Germinal center (tissue), 1 donor: ENCODE results near the gene PDE10A.
"Not testable (repeated sequence)": the region's sequence is repeated elsewhere in the genome, so short reads cannot be mapped to it uniquely, and the experiment has no call there.

ENCODE experiments used
- DNase-seq: peaks from one replicate; pipeline ENCODE4 v3.0.0; 2012; ENCODE audit warnings: mixed read lengths, low spot score

The PDE10A gene

DNA sequence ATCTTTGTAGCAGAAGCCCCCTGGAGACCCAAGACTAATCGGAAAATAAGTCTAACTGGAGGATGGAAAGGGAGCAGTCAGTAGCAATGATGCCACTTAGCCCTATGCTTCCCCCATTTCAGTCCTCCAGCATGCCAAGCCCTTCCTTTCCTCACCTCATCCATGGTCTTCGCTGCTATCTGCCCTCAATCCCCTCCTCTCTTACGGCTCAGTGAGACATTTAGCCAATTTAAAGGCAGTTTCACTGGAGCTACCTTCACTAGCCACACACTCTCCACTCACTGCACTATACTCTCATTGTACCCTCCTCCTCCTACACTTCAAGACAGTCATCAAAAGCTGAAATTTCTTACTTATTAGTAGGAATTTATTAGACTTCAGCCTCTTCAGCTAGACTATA lies 111.2 kb downstream of the PDE10A start:
- no peak for DNase-seq

GRCh38 chr6:165548450-165548849 lies 114.6 kb downstream of the PDE10A start:
- no peak for DNase-seq

DNA sequence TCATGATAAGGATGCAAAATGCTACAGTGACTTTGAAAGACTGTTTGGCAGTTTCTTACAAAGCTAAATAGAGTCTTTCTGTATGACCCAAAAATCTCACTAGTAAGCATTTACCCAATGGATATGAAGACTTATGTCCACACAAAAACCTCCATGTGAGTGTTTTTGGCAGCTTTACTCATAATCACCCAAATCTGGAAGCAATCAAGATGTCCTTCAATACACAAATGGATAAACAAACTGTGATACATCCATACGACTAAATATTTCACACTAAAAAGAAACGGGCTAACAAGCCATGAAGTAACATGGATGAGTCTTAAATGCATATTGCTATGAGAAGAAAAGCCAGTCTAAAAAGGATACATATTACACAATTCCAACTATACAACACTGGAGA lies 117.2 kb downstream of the PDE10A start:
- DNase-seq: no peak

GRCh38 chr6:165543781-165544180 lies 119.3 kb downstream of the PDE10A start:
- DNase-seq: no peak

GRCh38 chr6:165536911-165537310 lies 126.1 kb downstream of the PDE10A start:
- DNase-seq: no peak

GRCh38 chr6:165519316-165519715 lies 143.7 kb downstream of the PDE10A start:
- DNase-seq: no peak

GRCh38 chr6:165515963-165516624 lies 146.9 kb downstream of the PDE10A start:
- DNase-seq: no peak

- DNase-seq: no peak
Measured at GRCh38 chr6:165514621-165515020, 148.4 kb downstream of the PDE10A start.

DNA sequence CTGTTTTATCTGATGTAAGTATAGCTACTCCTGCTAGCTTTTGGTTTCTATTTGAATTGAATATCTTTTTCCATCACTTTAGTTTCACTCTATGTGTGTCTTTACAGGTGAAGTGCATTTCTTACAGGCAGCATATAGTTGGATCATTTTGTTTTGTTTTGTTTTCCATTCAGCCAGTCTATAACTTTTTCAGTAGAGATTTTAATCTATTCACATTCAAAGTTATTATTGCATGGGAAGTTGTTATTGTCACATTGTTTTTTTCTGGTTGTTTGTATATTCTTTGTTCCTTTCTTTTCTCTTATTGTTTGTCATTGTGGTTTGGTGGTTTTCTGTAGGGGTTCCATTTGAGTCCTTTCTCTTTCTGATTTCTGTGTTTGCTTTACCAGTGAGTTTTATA lies 151.2 kb downstream of the PDE10A start:
- no peak for DNase-seq

GRCh38 chr6:165508321-165508869 lies 154.6 kb downstream of the PDE10A start:
- no peak for DNase-seq

- DNase-seq: no peak
Measured at GRCh38 chr6:165506657-165507056, 156.4 kb downstream of the PDE10A start.

DNA sequence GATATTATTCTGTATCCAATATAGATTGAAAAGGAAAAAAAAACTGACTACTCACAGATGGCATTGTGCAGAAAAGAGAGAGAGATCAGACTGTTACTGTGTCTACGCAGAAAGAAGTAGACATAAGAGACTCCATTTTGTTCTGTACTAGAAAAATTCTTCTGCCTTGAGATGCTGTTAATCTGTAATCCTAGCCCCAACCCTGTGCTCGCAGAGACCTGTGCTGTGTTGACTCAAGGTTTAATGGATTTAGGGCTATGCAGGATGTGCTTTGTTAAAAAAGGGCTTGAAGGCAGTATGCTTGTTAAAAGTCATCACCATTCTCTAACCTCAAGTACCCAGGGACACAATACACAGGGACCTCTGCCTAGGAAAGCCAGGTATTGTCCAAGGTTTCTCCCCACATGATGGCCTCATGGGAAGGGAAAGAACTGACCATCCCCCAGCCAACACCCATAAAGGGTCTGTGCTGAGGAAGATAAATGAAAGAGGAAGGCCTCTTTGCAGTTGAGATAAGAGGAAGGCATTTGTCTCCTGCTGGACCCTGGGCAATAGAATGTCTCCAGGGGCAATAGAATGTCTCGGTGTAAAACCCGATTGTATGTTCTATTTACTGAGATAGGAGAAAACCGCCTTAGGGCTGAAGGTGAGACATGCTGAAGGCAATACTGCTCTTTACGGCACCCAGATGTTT lies 162.7 kb downstream of the PDE10A start:
- not testable (repeated sequence) for DNase-seq

DNA sequence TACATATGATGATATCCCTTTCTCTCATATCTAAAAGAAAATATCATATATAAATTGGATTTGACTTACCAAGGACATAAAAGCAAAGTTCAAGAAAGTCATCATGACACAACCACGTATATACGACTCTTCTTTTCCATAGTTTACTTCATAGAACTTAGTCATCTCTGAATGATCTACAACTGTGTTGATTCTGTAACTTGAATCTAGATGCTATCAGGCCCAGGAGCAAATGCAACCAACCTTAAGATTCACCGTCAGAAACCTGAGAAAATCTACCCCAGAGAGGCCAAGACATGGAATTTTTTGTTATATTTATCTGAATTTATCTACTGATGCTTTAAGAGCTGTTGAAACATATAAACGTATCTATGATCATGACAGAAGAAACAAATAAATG lies 165.6 kb downstream of the PDE10A start:
- no peak for DNase-seq

GRCh38 chr6:165488624-165489295 lies 174.3 kb downstream of the PDE10A start:
- DNase-seq: no peak

DNA sequence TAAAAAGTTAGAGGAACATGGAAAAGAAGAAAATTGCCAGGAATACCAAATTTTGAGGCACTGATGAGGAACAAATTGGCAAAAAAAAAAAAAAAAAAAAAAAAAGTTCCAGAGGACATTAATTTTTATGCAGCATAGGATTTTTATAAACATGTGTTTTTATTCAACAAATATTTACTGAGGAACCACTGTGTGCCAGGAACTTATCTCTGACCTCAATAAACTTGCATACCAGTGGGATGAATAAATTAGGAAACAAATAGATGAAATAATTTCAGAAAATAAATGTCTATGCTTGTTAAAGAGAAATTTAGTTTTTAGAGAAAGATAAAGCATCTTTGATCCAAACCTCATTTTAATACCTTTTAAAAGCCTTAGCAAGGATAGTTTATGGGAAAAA lies 175.1 kb downstream of the PDE10A start:
- DNase-seq: no peak

- no peak for DNase-seq
Measured at GRCh38 chr6:165487347-165487746, 175.7 kb downstream of the PDE10A start.

DNA sequence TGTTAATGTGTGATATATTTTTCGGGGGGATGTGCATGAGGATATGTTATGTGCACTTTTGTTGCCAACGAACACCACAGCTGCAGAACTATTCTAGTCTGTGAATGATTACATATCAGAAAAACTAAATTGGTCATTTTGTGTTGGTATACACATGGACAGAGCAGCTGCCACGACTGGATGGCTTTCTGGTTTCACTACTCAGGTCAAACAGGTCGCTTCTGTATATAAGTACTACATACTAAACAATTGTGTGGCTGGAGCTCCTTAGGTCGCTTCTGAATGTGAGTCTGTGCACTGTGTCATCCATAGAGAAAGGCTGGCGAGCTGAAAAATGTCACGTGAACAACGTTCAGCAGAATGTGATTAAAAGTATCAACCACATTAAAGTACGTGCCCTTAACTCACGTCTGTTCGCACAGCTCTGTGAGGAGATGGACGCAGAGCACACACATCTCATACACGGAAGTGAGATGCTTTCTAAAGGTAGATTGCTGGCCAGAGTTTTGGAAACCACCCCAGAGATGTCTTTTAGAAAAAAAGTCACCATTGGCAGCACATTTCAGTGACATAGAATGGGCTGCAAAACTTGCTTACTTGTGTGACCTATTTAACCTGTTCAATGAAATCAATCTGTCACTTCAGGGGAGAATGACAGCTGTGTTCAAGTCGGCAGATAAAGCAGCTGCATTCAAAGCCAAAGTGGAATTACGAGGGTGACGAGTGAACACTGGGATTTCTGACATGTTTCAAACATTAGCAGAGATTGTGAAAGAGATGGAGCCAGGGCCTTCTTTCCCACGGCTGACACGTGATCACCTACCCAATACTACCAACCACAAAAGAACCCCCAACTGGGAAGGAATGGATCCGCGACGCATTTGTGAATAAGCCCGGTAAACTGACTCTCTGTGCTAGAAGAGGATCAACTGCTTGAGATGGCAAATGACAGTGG lies 176.6 kb downstream of the PDE10A start:
- no peak for DNase-seq

GRCh38 chr6:165484178-165484889 lies 178.7 kb downstream of the PDE10A start:
- DNase-seq: no peak

DNA sequence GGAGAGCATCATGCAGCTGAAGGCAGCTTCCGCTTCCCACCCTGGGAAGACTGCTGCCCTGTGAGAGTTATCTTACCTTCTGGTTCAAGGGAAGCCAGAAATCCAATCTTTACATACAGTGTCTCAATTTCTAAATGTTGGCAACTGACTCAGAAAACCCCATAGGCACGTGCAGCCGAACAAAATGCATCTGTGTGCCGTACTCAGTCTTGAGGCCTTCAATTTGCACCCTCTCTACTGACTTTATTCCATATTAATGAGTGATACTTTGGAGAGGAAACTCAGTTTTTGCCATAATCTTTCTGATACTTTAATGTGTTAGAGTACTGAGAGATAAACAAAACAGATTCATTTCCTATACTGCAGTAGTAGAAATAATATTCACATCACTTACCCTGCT lies 181.1 kb downstream of the PDE10A start:
- no peak for DNase-seq

- DNase-seq: no peak
Measured at GRCh38 chr6:165480916-165481315, 182.1 kb downstream of the PDE10A start.

GRCh38 chr6:165478581-165478980 lies 184.5 kb downstream of the PDE10A start:
- no peak for DNase-seq
